Astrocyte (in vitro differentiated cells and primary cell): Measurements from ENCODE around the gene LRRIQ1. TPM values are rescaled to one million over a fixed set of nuclear protein-coding genes. Genes with fewer than 3 reads are reported as not detected.

Experiments used
- DNase-seq: peaks from one replicate; pipeline ENCODE4 v3.0.0-alpha.2; 2010; ENCODE audit warnings: low read depth
- FAIRE-seq: peaks from 2 replicates; lab custom pipeline; 2011; peaks lifted over from hg19 to GRCh38; lab: Jason Lieb, UNC
- H2AFZ ChIP-seq: 2 replicates; pipeline ENCODE4 v1.6.0; 2012; ENCODE audit warnings: low read depth, low read length, inconsistent platforms
- H3K27ac ChIP-seq: 2 replicates; pipeline ENCODE4 v1.5.1; 2011; ENCODE audit warnings: low read depth, low read length, inconsistent platforms
- H3K27me3 ChIP-seq: 2 replicates; pipeline ENCODE4 v1.6.0; 2011; ENCODE audit warnings: low read length, inconsistent platforms; ENCODE audit not compliant: insufficient read depth
- H3K36me3 ChIP-seq: 2 replicates; pipeline ENCODE4 v1.5.1; 2011; ENCODE audit warnings: low read length, inconsistent platforms; ENCODE audit not compliant: insufficient read depth
- H3K4me1 ChIP-seq: 2 replicates; pipeline ENCODE4 v1.5.1; 2011; ENCODE audit warnings: low read length, inconsistent platforms; ENCODE audit not compliant: insufficient read depth
- H3K4me2 ChIP-seq: 2 replicates; pipeline ENCODE4 v1.6.0; 2012; ENCODE audit warnings: low read length, inconsistent platforms
- H3K4me3 ChIP-seq: 2 replicates; pipeline ENCODE4 v1.5.1; 2011; ENCODE audit warnings: low read depth, mild to moderate bottlenecking, low read length, inconsistent platforms; ENCODE audit not compliant: insufficient read depth
- H3K79me2 ChIP-seq: 2 replicates; pipeline ENCODE4 v1.6.0; 2012; ENCODE audit warnings: mild to moderate bottlenecking, low read length, inconsistent platforms; ENCODE audit not compliant: insufficient read depth
- H3K9ac ChIP-seq: 2 replicates; pipeline ENCODE4 v1.6.0; 2012; ENCODE audit warnings: mild to moderate bottlenecking, low read length, inconsistent platforms
- H3K9me3 ChIP-seq: 2 replicates; pipeline ENCODE4 v1.5.1; 2012; ENCODE audit warnings: low read depth, mild to moderate bottlenecking, low read length, inconsistent platforms; ENCODE audit not compliant: insufficient read depth
- H4K20me1 ChIP-seq: 2 replicates; pipeline ENCODE4 v1.6.0; 2012; ENCODE audit warnings: low read length, inconsistent platforms; ENCODE audit not compliant: insufficient read depth
- H3K27ac Mint-ChIP-seq: one replicate; pipeline ENCODE4 v1.8.0; 2021; ENCODE audit warnings: mild to moderate bottlenecking, mixed read lengths; ENCODE audit not compliant: unreplicated experiment
- H3K27me3 Mint-ChIP-seq: one replicate; pipeline ENCODE4 v1.8.0; 2021; ENCODE audit warnings: low read depth, mixed read lengths; ENCODE audit not compliant: unreplicated experiment
- H3K36me3 Mint-ChIP-seq: one replicate; pipeline ENCODE4 v1.8.0; 2021; ENCODE audit warnings: low read depth, mixed read lengths; ENCODE audit not compliant: unreplicated experiment
- H3K4me1 Mint-ChIP-seq: one replicate; pipeline ENCODE4 v1.8.0; 2021; ENCODE audit warnings: low read depth, mixed read lengths; ENCODE audit not compliant: unreplicated experiment
- H3K4me3 Mint-ChIP-seq: one replicate; pipeline ENCODE4 v1.8.0; 2021; ENCODE audit warnings: mild to moderate bottlenecking, moderate library complexity, mixed read lengths; ENCODE audit not compliant: unreplicated experiment
- H3K9me3 Mint-ChIP-seq: one replicate; pipeline ENCODE4 v1.8.0; 2021; ENCODE audit warnings: mild to moderate bottlenecking, mixed read lengths; ENCODE audit not compliant: unreplicated experiment
- CTCF ChIP-seq: IDR thresholded peaks from 2 replicates; pipeline ENCODE4 v1.5.1; 2011; ENCODE audit warnings: low read depth, mild to moderate bottlenecking, inconsistent platforms, low read length, moderate library complexity; ENCODE audit not compliant: insufficient read depth
- EZH2 ChIP-seq: IDR thresholded peaks from 2 replicates; pipeline ENCODE4 v1.6.1; 2012; ENCODE audit warnings: mild to moderate bottlenecking, low read length, inconsistent platforms; ENCODE audit not compliant: insufficient read depth
- total RNA-seq: library from RNA; stranded (reverse); gene quantifications from 2 replicates; pipeline ENCODE4 v1.2.1, GENCODE V29; 2021

The LRRIQ1 gene
- total RNA-seq, 1 donor from 2014 or later = 1.9 TPM

- Histone ChIP-seq H3K27ac (no peak overlapping the region), H3K9ac (no peak overlapping the region), H2AFZ (no peak overlapping the region), H3K9me3 (no peaks in the 10 kb centered on the region), H3K79me2 (no peaks in the 10 kb centered on the region), H3K4me3 (no peak overlapping the region), H3K4me1 (no peaks in the 10 kb centered on the region), H4K20me1 (no peaks in the 10 kb centered on the region), H3K36me3 (no peaks in the 10 kb centered on the region), H3K27me3 (peaks cover 2% of the 10 kb centered on the region), H3K4me2 (no peak overlapping the region)
- FAIRE-seq = no peak
- no peak overlapping the region for H3K4me3 Mint-ChIP-seq
- no peaks in the 10 kb centered on the region for H3K36me3 Mint-ChIP-seq
- H3K4me1 Mint-ChIP-seq = no peaks in the 10 kb centered on the region
- no peak for DNase-seq
- no peak overlapping the region for H3K27ac Mint-ChIP-seq
- TF ChIP-seq EZH2 (no peak), CTCF (no peak)
- H3K9me3 Mint-ChIP-seq = no peaks in the 10 kb centered on the region
- H3K27me3 Mint-ChIP-seq = peaks cover 3% of the 10 kb centered on the region
Observed at GRCh38 chr12:85266356-85266755, 230.2 kb downstream of the LRRIQ1 start.

GRCh38 chr12:85273381-85274314 lies 237.5 kb downstream of the LRRIQ1 start:
- H3K27me3 ChIP-seq = peaks cover 66% of the 10 kb centered on the region

More at GRCh38 chr12:85273381-85274314, 237.5 kb downstream of the LRRIQ1 start:
- no peak overlapping the region for H3K9ac ChIP-seq
- H3K36me3 ChIP-seq = no peaks in the 10 kb centered on the region
- no peaks in the 10 kb centered on the region for H4K20me1 ChIP-seq
- DNase-seq (no peak), FAIRE-seq (no peak)
- no peaks in the 10 kb centered on the region for H3K4me1 ChIP-seq
- Mint-ChIP-seq H3K9me3 (peaks cover 9% of the 10 kb centered on the region), H3K36me3 (no peaks in the 10 kb centered on the region), H3K27ac (no peak overlapping the region), H3K4me1 (peaks cover 5% of the 10 kb centered on the region), H3K27me3 (peaks cover 63% of the 10 kb centered on the region), H3K4me3 (peak overlapping the region; percentile 40)
- H3K4me2 ChIP-seq = peak overlapping the region; percentile 55
- peaks cover 2% of the 10 kb centered on the region for H3K9me3 ChIP-seq
- H3K4me3 ChIP-seq = peak overlapping the region; percentile 34
- H3K79me2 ChIP-seq = no peaks in the 10 kb centered on the region
- H3K27ac ChIP-seq = no peak overlapping the region
- no peak overlapping the region for H2AFZ ChIP-seq
- TF ChIP-seq EZH2 (peak; percentile 72), CTCF (no peak)
